Retina (tissue), 1 donor: ENCODE data around the gene AGPS.
"Not testable (repeated sequence)": the region's sequence is repeated elsewhere in the genome, so short reads cannot be mapped to it uniquely, and the experiment has no call there.

Experiments
- DNase-seq: peaks from one replicate; pipeline ENCODE4 v3.0.0-alpha.2; 2016

AGPS gene

DNA sequence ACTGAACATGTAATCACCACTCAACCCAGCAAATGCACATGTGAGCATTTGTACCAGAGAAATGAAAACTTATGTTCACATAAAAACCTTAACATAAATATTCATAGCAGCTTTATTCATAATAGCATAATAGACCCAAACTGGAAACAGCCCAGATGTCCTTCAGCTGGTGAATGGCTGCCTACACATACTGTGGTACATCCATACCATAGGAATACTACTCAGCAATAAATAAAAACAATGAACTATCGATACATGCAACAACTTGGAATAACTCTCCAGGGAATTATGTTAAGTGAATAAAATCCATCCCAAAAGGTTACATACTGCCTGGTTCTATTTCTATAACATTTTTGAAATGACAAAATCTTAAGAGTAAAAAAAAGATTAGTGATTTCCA, 140.0 kb downstream of the AGPS start:
- no peak for DNase-seq

GRCh38 chr2:177533253-177533652, 140.7 kb downstream of the AGPS start:
- no peak for DNase-seq

DNA sequence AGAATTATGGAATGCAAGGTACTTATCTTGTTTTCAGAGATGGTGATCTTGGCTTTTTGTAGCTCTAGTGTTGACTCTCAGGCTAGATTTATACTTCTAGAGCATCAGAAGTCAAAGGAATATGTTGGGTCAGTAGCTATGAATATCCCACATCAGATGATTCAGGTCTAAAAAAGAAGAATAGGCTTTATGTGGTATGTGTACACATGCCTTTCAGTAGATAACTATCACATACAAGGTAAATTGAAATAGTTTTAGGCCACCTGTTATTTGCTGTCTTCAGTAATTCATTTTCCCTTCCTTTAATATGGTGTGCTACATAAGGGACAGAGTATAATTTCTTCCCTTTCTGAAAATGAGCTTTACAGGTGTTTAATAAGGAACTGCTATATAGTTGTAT, 142.4 kb downstream of the AGPS start:
- DNase-seq = no peak

- peak; percentile 31 for DNase-seq
These were observed 143.5 kb downstream of the AGPS start for GRCh38 chr2:177535958-177536504.

DNA sequence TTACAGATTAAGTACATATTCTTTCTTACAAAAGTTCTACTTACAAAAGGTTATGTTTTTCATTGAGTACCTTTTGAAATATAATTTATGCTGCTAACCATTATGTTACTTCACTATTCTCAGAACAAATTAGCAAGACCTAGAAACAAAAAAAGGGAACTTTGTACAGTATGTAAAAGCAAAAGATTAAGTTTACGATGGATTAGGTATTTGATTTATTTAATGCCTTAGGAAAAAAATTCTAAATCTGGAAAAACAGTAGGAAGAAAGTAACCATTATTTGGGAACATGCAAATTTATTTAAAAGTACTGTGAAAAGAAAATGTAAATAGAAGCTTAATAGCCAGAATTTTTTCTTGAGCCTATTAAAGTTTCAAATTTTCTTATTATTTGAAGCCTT, 144.6 kb downstream of the AGPS start:
- DNase-seq = no peak

DNA sequence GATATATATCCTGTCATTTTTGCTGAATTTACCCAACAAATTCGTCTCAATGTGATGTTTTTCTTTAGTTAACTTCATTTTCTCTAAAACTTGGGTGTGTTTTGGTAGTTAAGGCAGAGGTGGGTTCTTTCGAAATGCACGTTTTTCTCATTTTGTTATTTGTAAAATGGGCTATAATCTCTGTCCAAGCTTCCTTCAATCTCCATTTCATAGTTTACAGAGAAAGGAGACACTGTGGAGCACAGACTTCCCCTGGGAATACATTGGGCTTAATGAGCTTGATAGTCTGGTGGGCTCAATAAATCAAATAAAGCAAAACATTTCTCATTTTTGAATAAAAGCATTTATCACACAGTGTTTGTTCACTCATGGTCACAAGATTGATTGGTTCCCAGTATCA, 145.1 kb downstream of the AGPS start:
- no peak for DNase-seq

- DNase-seq = peak; percentile 17
These were observed 145.8 kb downstream of the AGPS start for GRCh38 chr2:177538323-177538722.

DNA sequence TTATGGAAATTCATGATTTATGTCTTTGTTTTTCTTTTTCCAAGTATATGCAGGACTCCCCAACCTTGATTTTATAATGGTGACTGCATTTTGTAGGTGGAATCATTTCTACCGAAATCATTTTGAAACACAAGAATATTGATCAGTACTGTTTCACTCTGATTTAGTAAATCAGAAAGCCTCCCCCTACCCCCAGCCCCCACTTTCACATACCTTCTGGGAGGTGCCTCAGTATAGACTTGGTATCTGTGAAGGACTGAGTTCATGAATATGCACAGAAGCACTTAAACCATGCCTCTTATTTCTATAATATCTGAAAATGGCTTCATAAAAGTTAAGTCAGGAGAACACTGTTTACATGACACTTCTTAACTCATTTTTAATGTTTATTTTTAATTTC, 147.7 kb downstream of the AGPS start:
- no peak for DNase-seq

DNA sequence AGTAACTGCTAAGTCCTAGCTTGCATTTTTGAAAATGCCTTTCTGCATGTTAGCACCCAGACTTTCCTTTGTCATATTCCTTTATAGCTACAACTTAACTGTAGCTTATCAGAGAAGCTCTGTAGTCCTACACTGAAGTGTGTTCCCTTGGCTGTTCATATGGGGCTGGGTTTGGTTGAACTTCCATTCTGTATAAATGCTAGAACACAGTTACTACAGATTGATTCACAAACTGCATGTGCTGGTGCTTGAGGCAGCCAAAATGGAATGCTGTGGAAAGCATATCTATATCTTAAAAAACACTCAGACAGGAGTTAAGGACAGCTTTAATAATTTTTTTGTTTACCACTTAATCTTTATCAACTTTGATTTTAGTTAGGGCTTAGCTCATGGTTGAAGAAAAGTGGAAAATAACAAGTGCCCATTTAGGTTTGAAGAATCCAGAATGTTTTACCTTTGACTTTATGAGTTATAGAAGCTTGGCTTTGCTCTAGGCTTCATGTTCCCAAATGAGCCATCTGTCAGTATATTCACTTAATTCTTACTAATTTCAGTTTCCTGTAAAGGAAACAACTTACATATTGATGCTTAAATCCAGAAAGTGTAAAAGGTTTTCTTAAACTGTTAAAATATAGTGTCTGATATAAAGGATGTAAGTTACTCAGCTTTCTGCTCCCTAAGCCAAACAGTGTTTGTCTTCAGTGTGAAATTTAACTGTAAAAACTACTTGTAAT, 148.9 kb downstream of the AGPS start:
- DNase-seq = no peak

- DNase-seq = no peak
These were observed 149.8 kb downstream of the AGPS start for GRCh38 chr2:177542396-177542795.

DNA sequence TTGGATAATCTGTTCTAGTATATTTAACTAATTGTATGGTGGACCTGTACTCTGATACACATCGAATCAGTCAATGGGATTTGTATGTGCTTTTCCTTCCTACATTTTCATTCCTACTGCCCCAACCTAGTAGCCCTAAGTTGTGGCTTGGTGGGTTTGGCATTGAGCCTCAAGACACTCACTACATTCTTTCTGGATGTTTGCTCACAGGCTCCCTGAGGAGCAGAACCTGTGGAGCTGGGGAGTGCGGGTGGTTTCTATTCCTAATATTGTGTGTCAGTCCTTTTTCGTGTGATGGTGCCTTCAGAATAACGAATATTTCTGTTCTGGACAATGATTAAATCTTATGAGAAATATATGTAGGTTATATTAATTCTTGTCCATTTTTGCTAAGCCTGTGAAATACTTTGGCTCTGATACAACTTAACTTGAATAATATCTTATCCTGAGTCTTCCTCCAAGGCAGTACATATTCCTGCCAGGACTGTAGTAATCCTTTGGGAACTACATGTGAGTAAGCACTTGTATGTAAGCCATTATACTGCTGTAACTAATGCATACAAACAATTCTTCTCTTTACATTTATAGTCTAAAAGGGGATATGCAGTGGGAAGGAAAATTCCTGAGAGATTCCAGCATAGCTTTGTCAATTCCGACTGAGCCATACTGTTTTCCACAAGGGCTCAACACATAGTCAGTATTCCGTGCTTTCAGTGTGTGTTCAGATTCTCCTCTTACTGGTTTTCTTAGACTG, 150.6 kb downstream of the AGPS start:
- DNase-seq = no peak

DNA sequence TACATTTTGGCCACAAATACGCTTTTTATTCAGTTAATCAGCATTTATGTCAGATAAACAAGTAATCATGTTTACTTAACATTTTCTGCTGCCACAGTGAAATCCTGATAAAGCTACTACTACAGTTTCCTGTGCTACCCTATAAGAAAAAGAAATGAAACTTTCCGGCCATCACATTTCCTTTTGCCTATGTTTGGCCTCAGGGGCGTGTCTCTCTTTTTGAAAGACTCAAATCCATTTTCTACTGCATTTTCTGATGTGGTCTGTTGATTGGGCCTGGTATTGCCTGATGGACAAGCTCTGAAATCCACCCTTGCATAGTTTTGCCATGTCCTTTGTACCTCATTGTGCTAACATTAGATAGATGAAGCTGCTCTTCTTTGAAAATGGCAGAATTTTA, 152.6 kb downstream of the AGPS start:
- no peak for DNase-seq

DNA sequence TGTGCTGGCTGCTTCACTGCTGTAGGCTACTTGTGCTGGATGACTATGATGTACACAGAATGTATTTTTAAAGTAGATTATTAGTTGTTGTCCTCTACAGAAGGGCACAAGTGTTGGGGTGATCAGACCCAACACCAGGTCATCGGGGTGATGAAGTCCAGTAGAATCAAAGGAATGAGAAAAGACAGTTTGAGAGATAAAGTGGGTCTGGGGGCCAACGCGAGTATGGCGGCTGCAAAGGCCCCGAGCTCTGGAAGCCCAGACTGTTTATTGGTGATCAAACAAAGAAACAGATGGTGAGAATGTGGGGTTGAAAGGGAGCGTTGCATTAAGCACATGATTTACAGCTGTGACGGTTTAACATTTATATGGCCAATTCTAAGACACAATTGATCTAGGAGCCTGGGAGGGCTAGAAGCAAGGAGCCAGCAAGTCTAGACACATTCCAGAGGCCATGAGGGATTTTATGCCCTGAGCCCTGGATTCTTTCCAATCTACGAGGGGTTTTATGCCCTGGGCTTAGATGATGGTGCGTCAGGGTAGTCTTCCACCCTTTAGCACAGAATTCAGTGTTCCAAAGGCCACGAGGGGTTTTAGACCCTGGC, 153.5 kb downstream of the AGPS start:
- DNase-seq = no peak

- no peak for DNase-seq
These were observed 154.5 kb downstream of the AGPS start for GRCh38 chr2:177547122-177547521.

DNA sequence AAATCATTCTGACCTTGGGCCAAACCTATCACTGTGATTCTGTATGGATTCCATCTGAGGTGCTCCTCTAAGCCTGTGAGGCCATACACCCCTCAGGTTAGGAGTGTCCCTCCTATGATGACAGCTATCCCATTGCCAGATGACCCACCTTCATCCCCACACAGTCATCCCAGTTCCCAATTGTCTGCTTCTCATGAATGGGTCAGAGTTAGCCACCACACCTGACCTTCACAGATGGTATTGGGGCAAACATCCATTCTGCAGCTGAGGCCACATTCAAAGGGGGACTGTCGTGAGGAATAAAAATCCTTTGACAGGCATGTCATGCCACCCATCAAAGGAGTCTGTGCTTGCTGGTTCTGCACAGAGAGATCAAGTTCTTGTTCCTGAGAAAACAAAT, 155.2 kb downstream of the AGPS start:
- DNase-seq = no peak

GRCh38 chr2:177548636-177549035, 156.1 kb downstream of the AGPS start:
- no peak for DNase-seq

GRCh38 chr2:177549171-177549570, 156.6 kb downstream of the AGPS start:
- DNase-seq = no peak

GRCh38 chr2:177550264-177551200, 158.0 kb downstream of the AGPS start:
- no peak for DNase-seq

GRCh38 chr2:177551360-177551759, 158.8 kb downstream of the AGPS start:
- not testable (repeated sequence) for DNase-seq

GRCh38 chr2:177551989-177552421, 159.4 kb downstream of the AGPS start:
- DNase-seq = peak; percentile 69

DNA sequence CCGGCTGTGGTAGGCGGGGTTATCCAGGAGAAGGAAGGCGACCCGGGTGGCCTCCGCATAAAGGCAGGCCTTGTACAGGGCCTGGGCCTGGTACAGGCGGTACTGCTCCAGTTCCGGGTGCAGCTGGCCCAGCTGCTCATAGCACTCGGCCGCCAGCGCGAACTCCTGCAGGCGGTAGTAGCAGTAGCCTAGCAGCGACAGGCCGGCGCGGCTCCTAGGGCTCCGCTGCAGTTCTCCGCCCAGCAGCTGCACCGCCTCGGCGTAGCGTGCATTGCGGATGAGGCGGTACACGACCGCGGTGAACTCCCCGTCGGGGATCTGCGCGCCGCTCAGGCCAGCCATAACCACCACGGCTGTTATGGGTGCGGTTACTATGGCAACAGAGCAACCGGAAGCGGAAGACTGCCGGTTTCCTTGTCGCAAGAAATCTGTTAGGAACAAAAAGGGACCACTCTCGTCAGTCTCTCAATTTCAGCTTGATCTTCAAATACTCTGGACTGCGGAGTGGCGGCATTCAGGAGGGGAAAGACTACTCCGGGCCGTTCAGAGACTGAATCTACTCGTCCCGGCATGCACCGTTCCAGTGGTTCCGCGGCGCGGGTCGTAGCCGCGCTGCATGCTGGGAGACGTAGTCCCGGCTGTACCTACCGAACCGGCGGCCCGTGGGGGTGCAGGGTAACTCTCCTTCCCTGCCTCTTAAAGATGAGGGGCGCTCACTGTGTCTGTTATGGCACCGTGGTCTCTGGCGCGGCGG, 160.0 kb downstream of the AGPS start:
- peak; percentile 99 for DNase-seq
